ENCODE measurements around the gene CRISPLD2.

The CRISPLD2 gene

DNA sequence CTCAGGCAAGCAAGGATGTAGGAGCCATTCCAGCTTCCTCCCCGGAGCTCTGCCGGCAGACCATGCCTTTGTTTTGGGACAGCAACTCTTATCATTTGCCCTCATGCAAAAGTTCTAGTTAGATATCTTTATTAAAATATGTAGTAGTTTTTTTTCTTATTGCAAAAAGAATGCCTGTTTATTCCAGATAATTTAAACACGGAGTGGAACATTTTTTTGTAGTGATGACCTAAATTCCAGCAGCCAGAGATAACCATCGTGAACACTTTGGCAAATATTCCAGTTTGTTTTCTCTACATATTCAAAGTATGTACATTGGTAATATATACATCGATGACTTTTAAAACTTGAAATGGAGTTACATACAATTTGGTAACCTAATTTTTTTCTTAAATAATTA is 54.8 kb downstream of the CRISPLD2 start:
- TF ChIP-seq ZFX (IDR thresholded peaks at IDR 0.05; ENCODE audit: borderline replicate concordance) = no peak
- TF ChIP-seq, protein P1, sequence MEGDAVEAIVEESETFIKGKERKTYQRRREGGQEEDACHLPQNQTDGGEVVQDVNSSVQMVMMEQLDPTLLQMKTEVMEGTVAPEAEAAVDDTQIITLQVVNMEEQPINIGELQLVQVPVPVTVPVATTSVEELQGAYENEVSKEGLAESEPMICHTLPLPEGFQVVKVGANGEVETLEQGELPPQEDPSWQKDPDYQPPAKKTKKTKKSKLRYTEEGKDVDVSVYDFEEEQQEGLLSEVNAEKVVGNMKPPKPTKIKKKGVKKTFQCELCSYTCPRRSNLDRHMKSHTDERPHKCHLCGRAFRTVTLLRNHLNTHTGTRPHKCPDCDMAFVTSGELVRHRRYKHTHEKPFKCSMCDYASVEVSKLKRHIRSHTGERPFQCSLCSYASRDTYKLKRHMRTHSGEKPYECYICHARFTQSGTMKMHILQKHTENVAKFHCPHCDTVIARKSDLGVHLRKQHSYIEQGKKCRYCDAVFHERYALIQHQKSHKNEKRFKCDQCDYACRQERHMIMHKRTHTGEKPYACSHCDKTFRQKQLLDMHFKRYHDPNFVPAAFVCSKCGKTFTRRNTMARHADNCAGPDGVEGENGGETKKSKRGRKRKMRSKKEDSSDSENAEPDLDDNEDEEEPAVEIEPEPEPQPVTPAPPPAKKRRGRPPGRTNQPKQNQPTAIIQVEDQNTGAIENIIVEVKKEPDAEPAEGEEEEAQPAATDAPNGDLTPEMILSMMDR (IDR thresholded peaks at IDR 0.05) = no peak
- no peak overlapping the region for H3K27ac ChIP-seq

DNA sequence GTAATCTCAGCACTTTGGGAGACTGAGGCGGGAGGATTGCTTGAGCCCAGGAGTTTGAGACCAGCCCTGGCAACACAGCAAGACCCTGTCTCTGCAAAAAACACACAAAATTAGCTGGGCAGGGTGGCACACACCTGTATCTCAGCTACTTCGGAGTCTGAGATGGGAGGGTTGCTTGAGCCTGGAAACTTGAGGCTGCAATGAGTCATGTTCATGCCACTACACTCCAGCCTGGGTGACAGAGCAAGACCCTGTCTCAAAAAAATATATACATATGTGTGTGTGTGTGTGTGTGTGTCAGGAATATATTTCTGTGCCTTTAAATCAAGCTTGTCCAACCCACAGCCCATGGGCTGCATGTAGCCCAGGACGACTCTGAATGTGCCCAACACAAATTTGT is 55.2 kb downstream of the CRISPLD2 start:
- TF ChIP-seq, protein P1 (IDR thresholded peaks at IDR 0.05) = no peak
- TF ChIP-seq ZFX (IDR thresholded peaks at IDR 0.05; ENCODE audit: borderline replicate concordance) = no peak
- H3K27ac ChIP-seq = no peak overlapping the region

DNA sequence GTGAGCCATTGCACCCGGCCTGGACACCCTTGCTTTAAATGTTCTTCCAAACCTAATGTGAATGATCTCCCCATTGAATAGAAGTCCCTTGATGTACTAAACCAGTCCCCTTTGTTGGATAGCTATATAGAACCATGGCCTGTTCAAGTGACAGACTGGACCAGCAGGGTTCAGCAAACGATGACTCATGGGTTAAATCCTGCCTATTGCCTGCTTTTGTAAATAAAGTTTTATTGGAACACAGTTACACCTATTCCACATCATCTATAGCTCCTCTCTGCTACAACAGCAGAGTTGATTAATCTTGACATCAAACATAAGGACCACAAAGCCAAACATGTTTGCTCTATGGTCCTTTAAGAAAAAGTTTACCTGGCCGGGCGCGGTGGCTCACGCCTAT is 56.1 kb downstream of the CRISPLD2 start:
- TF ChIP-seq, protein P1 (IDR thresholded peaks at IDR 0.05) = no peak
- no peak for TF ChIP-seq ZFX (IDR thresholded peaks at IDR 0.05; ENCODE audit: borderline replicate concordance)
- H3K27ac ChIP-seq = no peak overlapping the region

DNA sequence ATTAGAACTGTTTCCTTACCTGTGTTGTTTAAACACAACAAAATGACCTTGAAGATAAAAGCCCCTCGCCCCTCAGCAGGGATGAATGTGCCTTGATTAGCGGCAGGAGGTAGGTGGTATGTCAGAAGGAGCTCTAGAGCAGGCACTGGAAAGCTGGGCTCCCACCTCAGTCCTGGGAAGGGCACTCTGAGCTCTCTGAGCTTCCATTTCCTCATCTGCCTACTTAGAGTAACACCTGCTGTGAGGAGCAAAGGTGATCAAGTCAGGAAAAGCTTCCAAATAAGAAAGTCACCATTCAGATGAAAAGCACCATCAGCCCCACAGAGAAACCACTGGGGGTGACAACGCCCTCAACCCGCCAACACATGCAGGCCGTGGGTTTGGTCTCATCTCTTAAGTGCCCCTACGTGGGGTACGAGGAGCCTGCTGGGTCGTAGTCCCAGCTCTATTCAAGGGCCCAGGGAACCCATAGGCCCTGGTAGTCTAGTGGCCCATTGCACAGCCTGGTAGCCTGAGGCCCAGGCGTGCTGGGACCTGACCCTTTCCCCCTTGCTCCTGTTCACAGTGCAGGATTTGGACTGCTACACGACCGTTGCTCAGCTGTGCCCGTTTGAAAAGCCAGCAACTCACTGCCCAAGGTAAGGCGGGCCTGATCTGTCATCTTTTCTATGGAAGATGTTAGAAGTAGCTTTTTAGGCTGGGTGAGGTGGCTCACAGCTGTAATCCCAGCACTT is 57.3 kb downstream of the CRISPLD2 start:
- TF ChIP-seq, protein P1 (IDR thresholded peaks at IDR 0.05) = no peak
- TF ChIP-seq ZFX (IDR thresholded peaks at IDR 0.05; ENCODE audit: borderline replicate concordance) = no peak
- H3K27ac ChIP-seq = no peak overlapping the region

DNA sequence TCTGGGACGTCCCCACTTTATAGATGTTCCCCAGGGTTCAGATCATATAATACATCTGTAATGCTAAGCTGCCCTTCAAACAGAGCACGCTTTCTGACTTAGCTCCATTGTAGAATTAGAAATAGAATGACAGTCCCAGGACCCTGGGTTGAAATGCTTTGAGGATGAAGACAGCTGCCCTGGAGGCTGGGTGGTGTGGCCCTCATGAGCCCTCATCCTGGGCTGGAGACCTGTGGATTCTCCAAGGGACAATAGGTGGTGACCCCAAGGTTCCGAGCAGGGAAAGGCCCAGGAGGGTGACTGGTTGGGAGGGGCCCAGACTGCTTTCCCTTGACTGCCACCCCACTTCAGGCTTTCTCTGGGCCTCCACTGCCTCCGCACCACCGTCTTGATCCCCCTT is 59.0 kb downstream of the CRISPLD2 start:
- no peak overlapping the region for H3K27ac ChIP-seq
- TF ChIP-seq, protein P1 (IDR thresholded peaks at IDR 0.05) = no peak
- TF ChIP-seq ZFX (IDR thresholded peaks at IDR 0.05; ENCODE audit: borderline replicate concordance) = no peak

DNA sequence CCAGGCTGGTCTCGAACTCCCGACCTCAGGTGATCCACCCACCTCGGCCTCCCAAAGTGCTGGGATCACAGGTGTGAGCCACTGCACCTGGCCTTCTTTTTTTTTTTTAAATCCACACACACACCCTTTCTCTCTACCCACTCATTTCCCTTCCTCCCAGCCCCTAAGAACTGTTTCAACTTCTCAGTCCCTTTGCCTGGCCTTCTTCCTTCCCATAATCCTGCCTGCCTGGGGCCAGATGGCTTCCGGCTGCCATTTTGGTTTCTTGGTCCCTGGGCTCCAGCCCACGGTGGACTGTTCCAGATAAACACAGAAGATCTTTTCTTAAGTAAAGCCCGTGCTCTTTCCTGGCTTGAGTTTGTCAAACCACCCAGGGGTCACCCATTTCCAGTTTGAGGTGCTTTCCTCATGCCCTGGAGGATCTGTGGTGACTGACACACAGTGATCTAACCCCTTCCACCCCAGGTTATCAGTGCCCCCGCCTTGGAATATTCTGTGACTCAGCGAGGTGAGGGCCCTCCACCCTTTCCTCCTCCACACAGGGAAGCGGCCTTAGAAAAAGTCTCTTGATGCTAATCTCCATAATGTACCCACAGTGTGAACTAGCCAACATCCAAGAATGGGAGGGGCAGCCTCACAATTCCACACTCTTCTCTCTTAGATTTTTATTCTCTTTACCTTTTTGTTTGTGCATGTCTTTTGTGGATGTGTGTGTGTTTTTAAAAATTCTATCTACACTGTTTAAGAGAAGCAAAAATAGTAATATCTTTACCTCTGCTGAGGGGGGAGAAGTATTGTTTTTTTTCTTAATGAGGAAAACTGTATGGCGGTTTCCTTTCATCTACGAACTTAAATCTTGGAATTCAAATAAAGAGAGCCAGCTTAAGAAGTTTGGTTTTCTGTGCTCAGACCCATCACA is 60.0 kb downstream of the CRISPLD2 start:
- TF ChIP-seq, protein P1 (IDR thresholded peaks at IDR 0.05) = no peak
- no peak for TF ChIP-seq ZFX (IDR thresholded peaks at IDR 0.05; ENCODE audit: borderline replicate concordance)
- no peak overlapping the region for H3K27ac ChIP-seq

Data from 22Rv1 (cell line).